Sigmoid colon (tissue), 4 donors: ENCODE measurements around the gene KRT6C.

ENCODE experiments used
- EP300 ChIP-seq, 4 donors: sonication (generic); formaldehyde crosslinking; IDR thresholded peaks; one replicate each; pipeline ENCODE4 v1.6.1; 2017; ENCODE audit warnings: antibody characterized with exemption in 4 of 4
- TF ChIP-seq, protein P1 (sequence below), 4 experiments: fragments of 450-650 bp in 3 of 4; fragments of 200-600 bp in 1 of 4; IDR thresholded peaks; one replicate each; pipeline ENCODE4 v1.5.1; 2016 to 2019; ENCODE audit warnings: antibody characterized with exemption in 4 of 4, mild to moderate bottlenecking in 3 of 4, moderate library complexity in 2 of 4

- TF ChIP-seq, protein P1, sequence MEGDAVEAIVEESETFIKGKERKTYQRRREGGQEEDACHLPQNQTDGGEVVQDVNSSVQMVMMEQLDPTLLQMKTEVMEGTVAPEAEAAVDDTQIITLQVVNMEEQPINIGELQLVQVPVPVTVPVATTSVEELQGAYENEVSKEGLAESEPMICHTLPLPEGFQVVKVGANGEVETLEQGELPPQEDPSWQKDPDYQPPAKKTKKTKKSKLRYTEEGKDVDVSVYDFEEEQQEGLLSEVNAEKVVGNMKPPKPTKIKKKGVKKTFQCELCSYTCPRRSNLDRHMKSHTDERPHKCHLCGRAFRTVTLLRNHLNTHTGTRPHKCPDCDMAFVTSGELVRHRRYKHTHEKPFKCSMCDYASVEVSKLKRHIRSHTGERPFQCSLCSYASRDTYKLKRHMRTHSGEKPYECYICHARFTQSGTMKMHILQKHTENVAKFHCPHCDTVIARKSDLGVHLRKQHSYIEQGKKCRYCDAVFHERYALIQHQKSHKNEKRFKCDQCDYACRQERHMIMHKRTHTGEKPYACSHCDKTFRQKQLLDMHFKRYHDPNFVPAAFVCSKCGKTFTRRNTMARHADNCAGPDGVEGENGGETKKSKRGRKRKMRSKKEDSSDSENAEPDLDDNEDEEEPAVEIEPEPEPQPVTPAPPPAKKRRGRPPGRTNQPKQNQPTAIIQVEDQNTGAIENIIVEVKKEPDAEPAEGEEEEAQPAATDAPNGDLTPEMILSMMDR (IDR thresholded peaks at IDR 0.05) = no peak
- no peak for TF ChIP-seq EP300 (IDR thresholded peaks at IDR 0.05)
Measured at GRCh38 chr12:52425466-52425865, 48.1 kb downstream of the KRT6C start.
